HEK293T (cell line): Measurements from ENCODE around the gene SMAD4.

Experiments used
- FOXK2 ChIP-seq: fragments of 450-650 bp; IDR thresholded peaks from 2 replicates; pipeline ENCODE4 v1.6.1; 2016; ENCODE audit warnings: mild to moderate bottlenecking
- FOXM1 ChIP-seq: fragments of 450-650 bp; IDR thresholded peaks from 2 replicates; pipeline ENCODE4 v1.6.1; 2017; ENCODE audit warnings: mild to moderate bottlenecking, borderline replicate concordance
- NFRKB ChIP-seq: fragments of 450-650 bp; IDR thresholded peaks from 2 replicates; pipeline ENCODE4 v1.6.1; 2016; ENCODE audit warnings: mild to moderate bottlenecking, moderate library complexity
- SP1 ChIP-seq: fragments of 450-650 bp; IDR thresholded peaks from 2 replicates; pipeline ENCODE4 v1.6.1; 2017
- TARDBP ChIP-seq: fragments of 450-650 bp; IDR thresholded peaks from 2 replicates; pipeline ENCODE4 v1.6.1; 2016
- ZNF384 ChIP-seq: fragments of 450-650 bp; IDR thresholded peaks from 2 replicates; pipeline ENCODE4 v1.6.1; 2016

DNA sequence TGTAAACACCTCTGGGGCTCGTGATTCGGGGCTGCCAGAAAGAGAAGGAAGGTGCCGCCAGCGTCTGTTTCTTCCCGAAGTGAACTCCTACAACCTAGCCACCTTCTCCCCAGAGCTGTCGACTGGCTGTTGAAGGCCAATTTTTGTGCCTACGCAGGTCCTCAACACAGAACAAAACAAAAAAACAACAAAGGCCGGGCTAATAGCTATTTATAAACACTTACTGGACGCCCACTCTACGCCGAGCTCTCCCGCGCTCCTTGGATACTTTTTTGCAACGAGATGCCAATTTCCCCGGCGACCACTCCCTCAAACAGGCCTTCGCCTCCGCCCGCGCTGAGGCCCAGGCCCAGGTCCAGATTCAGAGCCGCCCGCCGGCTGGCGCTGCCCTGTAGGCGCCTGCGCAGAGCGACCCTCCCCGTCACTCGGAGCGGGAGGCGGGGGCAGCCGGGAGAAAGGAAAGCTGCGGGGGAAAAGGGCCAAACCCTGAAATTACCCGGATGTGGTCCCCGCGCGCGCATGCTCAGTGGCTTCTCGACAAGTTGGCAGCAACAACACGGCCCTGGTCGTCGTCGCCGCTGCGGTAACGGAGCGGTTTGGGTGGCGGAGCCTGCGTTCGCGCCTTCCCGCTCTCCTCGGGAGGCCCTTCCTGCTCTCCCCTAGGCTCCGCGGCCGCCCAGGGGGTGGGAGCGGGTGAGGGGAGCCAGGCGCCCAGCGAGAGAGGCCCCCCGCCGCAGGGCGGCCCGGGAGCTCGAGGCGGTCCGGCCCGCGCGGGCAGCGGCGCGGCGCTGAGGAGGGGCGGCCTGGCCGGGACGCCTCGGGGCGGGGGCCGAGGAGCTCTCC lies at the start of gene SMAD4:
- TF ChIP-seq TARDBP (no peak), SP1 (no peak), NFRKB (no peak), FOXK2 (no peak), FOXM1 (no peak), ZNF384 (no peak)
